Stimulated activated CD8-positive, alpha-beta memory T cell treated with anti-CD3 and anti-CD28 coated beads, Interleukin-4, amount 100 ng/mL, for 4 hours (primary cell): ENCODE measurements around the gene RAPGEF4.

Experiments
- DNase-seq, 2 donors: peaks; one replicate each; pipeline ENCODE4 v3.0.0-alpha.2; 2020; ENCODE audit warnings: low read depth in 2 of 2, low spot score in 1 of 2

The RAPGEF4 gene

DNA sequence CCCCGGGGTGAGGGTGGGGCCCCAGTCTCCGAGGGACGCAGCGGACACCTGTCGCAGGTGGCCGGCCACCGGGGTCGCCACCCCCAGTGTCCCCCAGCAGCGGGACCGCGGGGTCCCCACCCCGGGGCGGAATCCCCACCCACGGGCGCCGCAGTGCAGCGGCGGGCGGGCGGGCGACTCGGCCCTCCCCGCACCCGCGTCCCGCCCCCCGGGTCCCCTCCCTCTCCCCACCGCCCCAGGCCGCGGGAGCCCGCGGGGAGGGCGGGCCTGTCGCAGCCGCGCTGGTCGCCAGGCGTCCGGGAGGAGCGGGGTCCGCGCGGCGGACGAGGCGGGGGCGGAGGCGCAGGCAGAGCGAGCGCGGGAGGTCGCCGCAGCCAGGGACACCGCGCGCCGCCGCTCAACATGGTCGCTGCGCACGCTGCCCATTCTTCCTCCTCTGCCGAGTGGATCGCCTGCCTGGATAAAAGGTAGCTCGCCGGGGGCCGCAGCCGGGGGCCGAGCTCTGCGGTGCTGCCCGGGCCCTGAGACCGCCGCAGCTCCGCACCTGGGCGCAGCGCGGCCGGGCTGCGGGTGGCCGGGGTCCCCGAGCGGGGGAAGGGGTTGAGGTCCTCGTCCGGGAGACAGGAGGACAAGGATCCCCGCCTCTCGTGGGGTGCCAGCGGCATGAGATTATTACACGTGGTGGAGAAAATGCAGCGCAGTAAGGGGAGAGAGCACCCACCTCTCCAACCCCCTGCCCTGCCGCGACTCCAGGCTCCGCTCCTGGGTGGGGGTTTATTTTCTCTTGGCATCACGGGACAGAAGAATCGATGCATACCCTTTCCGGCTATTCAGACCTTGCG is at the start of gene RAPGEF4:
Gene RAPGEF4 (plus strand): TSS at position 264 of the 842 bp plus-strand sequence. CDS start 139 bp downstream, at position 403.
- no peak for DNase-seq

DNA sequence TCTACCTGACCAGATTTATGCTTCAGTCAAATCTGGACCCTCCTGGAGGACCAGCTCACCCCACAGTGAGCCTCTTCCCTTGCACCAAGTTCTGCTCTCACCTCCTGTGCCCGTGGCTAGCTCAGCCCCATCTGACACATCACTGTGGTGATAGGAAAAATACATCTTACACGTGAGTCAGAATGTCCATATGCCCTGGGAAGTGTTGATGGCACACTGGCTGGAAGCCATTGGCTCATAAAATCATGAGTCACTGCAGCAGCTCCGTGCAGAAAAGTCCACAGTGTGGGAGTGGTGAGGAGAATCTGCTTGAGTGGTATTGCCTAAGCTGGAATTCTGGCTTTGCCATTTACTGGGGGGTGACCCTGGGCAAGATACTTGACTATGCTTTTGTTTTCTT is 42.6 kb upstream of the RAPGEF4 start:
- peak in 1 of 2 donors; percentile 7 for DNase-seq

DNA sequence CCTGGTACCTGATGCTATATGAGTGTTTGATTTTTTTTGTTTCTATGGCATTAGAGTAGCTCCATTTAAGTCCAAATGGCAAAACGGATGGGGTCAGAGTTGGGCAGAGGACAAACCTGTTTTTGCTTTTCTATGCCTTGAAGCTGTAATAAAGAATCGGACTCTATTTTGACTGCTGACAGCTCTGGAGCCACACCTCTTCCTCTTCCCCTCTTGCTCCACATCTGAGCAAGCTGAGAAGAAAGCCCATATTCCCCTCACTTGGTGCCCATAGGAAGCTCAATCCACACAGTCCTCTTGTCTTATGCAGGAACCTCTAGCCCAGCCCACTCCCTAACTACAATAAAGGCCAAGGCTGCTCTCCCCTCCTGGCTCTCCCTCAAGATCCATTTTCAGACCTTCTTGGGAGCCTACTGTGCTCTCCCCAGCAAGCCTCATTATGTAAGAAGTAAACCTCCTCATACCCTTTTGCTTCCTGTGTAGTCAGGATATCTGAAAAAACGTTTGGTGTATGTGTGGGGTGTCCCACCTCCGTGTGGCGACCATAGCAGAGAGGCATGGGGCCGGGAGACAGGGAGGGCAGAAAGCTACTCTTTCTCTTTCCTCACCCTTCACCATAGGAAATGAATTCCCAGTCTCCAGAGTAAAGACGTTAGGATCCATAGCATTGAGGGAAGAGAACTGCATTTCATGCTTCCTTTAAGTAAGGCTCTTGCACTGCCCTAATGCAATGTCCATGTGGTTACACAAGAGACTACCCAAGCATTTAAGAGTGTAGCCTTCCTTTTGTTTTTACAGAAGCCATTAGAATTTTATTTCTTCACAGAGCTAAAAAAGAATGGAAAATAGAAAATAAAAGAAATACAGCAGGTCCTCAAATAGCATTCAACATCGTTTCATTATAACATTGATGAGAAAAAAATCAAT is 41.9 kb upstream of the RAPGEF4 start:
- DNase-seq, result no peak

DNA sequence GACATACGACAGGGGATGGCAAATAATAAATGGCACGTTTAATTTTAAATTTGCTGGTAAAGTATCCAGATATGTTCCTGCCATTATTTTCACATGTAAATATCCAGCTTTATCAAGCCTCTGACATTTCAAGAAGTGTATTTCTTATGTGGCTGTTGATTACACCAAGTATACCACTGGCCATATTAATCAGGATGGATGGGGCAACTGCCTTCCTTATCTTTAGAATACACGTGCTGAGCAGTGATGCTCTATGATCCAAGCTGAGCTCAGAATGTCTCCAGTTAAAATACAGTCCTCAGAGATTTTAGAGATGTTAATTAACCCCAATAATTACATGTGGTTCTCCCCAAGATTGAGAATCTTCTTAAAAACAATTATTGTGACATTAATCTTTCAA is 38.3 kb upstream of the RAPGEF4 start:
- no peak for DNase-seq

DNA sequence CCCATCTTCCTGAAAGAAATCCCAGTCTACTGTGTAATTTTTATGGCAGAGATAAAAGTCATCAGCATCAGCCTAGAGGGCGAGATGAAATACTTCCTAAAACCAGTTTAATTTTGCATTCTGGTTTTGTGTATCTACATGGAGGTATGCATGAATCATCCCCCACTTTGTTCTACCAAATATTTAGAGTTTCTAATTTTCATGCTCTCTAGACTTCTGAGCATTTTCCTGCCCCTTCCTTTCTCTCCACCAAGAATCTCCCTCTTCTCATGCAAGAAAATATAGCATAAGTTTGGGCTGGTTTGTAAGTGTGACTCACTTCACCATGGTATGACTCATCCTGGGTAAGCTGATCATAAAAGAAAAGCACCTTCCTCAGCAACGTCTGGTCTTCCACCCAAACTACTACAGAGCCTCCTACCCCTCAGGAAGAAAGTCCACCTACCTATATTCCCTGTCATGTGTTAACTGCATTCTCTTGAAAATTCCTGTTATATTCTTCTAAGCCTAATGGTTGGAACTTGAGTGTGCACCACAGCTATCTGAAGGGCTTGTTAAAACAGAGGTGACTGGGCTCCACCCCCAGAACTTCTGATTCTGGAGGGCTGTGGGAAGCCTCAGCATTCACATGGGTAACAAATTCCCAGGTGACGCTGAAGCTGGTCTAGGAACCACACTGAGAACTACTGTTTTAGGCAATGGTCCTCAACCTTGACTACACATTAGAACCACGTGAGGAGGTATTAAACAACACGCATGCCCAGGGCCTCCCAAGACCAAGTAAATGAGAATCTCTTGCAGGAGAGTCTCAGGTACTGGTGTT is 37.4 kb upstream of the RAPGEF4 start:
- DNase-seq, result no peak

DNA sequence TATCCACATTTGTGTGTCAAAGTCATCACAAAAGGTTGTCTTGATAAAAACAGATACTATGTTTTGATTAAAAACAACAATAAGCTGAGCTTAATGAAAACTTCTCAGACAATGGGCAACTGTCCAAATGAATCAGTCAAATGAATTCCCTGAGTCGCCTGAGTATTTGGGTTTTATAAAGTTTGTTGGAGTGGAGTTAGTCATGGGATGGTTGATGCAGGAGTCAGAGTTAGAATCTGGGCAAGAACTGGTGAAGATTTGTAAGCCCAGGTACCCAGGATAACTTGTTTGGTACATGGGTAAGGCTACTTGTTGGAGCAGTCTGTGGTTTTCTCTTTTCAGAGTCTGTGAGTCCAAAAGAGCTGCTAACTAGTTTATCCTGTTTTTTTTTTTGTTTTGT is 34.4 kb upstream of the RAPGEF4 start:
- no peak for DNase-seq

DNA sequence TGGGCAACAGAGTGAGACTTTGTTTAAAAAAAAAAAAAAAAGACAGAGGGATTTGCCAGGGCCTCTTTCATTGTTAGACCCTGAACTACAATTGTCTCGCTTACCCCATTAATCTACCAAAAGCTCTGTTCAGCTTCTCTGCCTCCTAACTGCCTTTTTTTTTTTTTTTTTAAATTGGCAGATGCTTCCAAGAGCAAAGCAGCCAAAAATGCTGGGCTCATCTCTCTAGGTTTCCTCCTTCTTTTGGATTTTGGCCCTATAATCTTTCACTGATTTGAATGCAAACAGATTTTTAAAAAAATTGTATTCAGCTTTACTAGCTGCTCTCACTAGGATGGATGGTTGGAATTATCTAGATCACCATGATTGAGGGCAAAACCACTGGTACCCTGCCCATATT is 33.2 kb upstream of the RAPGEF4 start:
- no peak for DNase-seq

DNA sequence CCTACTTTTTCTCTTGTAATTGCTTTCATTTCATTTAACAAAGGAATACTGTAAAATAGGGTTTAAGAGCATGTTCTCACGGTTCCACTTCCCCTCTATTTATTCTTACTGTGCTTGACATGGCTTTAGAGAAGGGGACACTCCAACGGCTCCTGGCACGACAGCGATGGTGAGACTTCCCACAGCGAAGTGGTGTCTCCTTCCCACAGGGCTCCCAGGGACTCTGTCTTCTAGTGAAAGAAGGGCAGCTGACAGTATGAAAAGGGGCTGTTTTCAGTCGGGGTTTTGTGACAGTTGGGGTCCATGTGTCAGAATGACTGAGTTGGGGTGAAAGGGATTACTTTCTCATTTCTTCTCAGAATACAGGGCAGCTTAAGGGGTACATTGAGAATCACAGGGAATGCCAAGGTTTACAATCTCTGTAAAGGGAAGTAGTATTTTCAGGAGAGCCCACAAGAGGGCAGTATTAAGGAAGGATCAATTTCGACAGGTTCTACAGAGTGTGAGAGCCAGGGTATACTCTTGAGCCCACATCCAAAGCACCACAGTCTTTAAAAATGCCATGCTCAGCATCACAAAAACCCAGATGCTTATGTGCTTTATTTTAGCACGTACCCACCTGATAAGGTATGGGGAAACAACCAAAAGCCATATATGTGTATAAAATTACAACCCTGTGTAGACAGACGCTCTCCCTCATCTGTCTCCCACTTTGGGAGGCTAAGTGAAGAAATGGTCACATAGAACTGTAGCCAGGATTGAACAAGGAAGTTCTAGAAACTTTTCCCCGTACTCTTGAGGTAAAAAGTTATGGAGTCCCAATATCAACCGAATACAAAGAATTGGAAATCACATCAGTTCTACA is 31.3 kb upstream of the RAPGEF4 start:
- DNase-seq, result no peak

DNA sequence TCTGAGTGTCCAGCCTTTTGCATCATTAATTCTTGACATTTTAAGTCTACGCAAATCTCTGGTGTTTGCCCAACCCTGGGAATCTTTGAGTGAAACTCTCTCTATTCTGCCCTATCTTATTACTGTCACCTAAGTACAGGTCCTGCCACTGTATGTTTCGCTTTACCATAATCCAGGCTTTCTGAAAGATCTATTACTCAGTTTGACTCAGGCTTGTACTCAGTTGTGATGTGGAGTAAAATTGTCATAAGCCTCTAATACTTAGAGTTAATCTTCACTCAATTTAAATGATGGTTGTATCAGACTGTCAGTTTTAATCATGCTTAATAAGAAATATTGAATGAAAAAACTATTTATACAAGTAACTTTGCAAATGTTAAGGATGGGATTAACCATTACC is 30.3 kb upstream of the RAPGEF4 start:
- DNase-seq, result no peak

DNA sequence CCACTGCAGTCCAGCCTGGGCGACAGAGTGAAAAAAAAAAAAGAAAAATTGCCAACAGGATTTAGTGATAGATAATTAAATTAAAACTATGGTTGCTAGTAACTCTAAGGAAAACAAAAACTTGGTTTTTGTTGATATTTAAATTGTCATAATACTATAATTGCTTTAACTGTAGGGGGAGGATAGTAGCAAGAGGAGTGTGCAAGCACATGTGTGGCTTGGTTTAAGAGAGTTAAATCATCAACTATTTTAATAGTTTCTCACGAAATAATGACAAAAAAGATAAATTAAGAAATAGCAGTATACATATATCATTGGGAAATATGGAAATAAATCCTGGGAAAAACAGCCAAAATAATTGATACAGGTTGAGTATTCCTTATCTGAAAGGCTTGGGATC is 27.4 kb upstream of the RAPGEF4 start:
- DNase-seq, result no peak

DNA sequence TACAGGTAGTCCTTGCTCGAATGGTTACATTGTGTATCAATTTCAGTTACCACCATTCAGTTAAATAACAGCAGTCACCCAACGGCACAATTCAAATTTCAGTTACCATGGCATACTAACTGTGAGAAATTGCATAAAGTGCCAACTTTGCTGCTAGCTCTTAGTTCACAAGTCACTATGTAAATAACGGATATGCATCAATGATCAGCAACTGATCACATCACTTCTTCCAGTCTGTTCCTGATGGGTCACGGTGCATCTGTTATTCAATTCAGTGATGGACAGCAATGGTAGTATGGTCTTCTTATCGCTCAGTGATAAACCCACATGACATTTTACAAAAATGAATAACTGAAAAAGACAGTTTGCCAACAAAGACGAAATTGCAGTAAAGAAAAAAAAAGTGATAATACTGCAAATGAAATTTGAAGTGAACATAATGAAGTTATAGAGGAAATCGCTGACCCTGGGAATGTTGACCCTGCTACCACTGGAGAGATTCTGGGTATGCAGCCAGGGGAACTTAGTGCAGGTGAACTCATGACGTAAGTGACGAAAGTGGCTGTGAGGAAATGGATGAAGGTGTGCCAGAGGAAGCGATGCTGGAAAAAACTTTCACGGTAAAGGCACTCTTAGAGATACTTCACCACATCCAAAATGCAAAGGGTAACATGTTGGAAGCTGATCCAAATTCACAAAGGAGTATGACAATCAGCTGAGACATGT is 25.9 kb upstream of the RAPGEF4 start:
- no peak for DNase-seq

DNA sequence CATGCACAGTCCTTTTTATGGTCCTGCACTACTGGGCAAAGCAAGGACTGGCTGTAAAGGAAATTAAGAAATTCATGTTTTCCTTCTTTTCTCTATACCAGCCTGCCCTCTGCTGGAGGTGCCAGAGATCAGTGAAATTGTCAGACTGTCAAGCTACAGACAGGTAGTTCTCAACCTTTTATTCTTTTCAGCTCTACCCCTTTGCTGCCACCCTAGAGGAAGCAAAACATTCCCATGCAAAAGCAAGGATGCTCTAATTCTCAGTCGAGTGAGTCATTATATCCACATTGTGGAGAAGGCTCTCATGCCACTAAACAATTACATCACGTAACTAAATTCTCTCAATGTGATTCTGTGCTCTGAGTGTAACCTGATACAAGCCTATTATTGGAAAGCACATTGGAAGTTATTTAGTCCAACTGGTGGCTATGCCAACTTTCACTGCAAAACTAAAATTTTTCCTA is 25.0 kb upstream of the RAPGEF4 start:
- no peak for DNase-seq

DNA sequence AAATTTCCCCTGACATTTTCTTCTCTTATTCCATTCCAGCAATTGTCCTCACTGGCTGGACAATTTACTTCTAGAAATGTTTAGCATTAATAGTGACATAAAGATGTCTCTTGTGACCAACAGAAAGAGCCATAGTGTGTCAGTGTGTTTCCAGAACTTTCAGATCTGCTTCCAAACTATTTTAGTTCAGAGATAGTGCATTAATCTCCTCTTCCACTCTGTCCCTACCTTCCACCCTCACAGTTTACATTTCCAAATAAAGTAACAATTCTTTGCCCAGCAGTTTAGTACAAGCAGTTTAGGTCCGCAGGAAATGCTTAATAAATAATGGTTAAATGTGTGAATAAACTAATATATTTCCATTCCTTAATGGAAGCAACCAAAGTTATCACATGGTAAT is 24.5 kb upstream of the RAPGEF4 start:
- no peak for DNase-seq

DNA sequence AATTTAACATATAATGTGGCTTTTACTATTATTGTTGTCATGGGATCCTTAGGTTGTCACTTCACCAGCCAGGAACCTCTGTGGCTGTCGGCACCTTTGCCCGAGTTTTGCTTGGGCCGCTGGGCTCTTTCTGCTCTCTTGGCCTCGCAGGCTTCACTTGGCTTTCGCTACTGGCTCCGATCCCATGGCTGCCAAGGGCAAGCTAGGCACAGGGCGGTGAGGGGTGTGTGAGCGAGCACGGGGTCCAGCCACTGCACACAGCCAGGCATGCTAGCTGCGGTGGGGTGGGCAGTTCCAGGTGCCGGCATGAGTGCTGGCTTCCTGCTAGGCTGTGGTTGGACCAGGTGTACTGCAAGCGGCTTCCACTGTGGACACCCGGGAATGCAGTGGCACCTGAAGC is 23.4 kb upstream of the RAPGEF4 start:
- no peak for DNase-seq

DNA sequence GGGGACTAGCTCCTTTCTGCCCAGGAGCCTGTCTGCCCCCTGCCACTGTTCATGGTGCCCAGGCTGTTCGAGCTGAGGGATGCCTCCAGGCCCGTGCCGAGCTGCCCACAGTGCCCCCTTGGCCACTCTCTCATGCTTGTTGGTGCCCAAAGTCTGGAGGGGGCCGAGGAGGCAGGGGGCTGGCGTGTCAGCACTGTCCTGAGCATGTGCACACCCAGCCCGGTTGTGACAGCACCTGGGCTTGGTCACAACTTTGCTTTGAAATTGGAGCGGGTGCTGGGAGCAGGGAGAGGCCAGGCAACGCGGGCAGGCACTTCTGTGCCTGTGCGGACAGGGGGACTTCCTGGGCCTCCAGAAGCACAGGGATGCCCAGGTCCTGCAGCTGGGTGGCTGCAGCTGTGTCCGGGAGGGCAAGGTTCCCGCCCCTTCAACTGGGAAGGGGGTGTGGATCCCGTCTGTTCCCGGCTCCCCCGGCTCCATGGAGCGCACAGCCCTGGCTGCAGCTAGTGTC is 22.2 kb upstream of the RAPGEF4 start:
- DNase-seq, result no peak

DNA sequence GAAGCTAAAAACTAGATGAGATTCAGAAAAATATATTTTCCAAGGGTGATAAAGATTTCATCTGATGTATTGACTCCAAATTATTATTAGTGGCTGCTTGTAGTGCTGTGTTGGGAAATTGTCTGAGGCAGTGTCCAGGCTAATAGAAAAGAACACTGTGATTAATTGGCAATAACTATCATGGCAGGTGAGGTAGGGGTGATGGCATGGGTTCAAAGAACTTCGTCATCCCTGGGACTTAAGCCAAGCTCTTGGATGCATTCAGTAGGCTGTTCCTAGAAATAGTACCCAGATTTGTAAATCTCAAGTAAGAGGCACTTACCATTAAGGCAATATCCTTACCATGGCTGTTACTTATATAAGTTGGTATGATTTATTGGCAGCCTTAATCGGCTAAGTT is 13.2 kb upstream of the RAPGEF4 start:
- DNase-seq, result no peak

DNA sequence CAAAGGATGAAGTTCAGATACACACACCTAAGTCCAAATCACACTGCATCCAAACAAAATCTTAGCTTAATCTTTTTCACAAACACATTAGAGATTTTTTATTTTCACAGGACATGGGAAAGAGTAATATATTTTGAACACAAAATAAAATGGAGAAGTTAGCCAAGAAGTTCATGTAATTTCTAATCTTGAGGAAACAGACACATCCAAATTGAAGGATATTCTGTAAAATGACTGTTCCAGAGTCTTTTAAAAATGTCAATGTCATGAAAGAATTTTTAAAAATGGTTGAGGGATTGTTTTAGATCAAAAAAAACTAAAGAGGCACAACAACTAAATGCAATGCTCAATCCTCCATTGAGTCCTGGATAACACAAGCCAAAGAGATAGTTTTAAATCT is 12.4 kb upstream of the RAPGEF4 start:
- DNase-seq, result no peak

DNA sequence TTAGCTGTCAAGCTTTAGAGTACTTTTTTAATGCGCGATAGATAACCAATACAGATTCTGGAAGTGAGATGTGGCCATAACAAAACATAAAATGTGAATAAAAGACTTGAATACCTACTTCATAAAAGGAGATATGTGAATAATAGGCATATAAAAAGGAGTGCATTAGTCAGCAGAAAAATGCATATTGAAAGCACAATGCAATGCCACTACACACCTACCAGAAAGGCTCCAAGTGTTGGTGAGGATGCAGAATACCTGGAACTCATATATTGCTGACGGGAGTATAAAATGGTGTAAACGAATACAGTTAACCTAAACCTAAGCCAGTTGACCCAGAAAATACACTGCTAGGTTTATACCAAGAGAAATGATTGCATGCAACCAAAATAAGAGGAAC is 10.9 kb upstream of the RAPGEF4 start:
- no peak for DNase-seq

DNA sequence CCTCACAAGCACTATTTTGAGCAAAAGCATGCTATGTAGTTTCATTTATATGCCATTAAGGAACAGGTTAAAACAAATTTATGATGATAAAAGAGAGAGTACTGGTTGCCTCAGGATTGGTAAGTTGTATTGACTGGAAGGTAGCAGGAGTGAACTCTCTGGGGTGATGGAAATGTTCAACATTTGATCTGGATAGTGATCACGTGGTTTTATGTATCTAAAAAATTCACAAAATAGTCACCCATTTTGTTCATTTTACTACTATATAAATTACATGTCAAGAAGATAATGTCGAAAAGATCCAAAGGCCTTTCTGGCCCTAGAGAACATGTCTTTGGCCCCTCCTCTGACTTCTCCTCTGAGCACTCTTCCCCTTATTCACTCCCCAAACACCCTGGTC is 10.4 kb upstream of the RAPGEF4 start:
- no peak for DNase-seq
